HepG2 (cell line): ENCODE data around the gene SPAG8. TPM values are rescaled to one million over a fixed set of nuclear protein-coding genes. Genes with fewer than 3 reads are reported as not detected.
A peak's percentile ranks its signal among the peaks of the same experiment; 100 is the strongest.

ENCODE experiments used
- ATAC-seq: fragments of 200-7000 bp; cut with Tn5 transposase; 3 replicates; pipeline ENCODE4 v1.9.1; 2020; ENCODE audit warnings: mild to moderate bottlenecking, moderate library complexity
- BruUV-seq: library from RNA; stranded (reverse); fragments of 400-500 nt; replicated peaks from 2 replicates; lab custom pipeline; 2021; lab: Mats Ljungman, UMichigan
- CTCF ChIA-PET: fragments of 300-600 bp; formaldehyde crosslinking; extraction: SDS; loops from one replicate; lab custom pipeline; 2021; ENCODE audit warnings: low total read pairs, inconsistent platforms, low intra/inter-chr PET ratio; lab: Yijun Ruan, JAX
- POLR2A ChIA-PET: fragments of 350-600 bp; sonication (Branson Sonifier 250); formaldehyde crosslinking; loops from one replicate; lab custom pipeline; 2020; ENCODE audit warnings: antibody characterized with exemption, inconsistent platforms; lab: Yijun Ruan, JAX
- DNase-seq: peaks from one replicate; pipeline ENCODE4 v3.0.0-alpha.2; 2015; ENCODE audit warnings: low spot score
- FAIRE-seq: peaks from 3 replicates; lab custom pipeline; 2011; peaks lifted over from hg19 to GRCh38; lab: Jason Lieb, UNC
- H2AFZ ChIP-seq: one replicate; pipeline ENCODE4 v1.6.1; 2011; ENCODE audit warnings: low read length, inconsistent platforms
- H3K27ac ChIP-seq: fragments of 300-600 bp; 3 replicates; pipeline ENCODE4 v1.8.0; 2011; ENCODE audit warnings: mixed run types, mild to moderate bottlenecking, mixed read lengths, low read length, inconsistent platforms; ENCODE audit not compliant: insufficient read depth; ENCODE audit errors: extremely low read length
- H3K27me3 ChIP-seq, 2 experiments: fragments of 200-600 bp in 1 of 2; 2 replicates in 1 of 2; 3 replicates in 1 of 2; pipeline versions ENCODE4 v1.6.0 to v1.8.0; 2011; ENCODE audit warnings: low read length in 2 of 2, mild to moderate bottlenecking in 2 of 2, moderate library complexity in 2 of 2, inconsistent platforms in 1 of 2; ENCODE audit not compliant: insufficient read depth in 2 of 2, control insufficient read depth in 1 of 2
- H3K36me3 ChIP-seq, 2 experiments: fragments of 200-600 bp in 1 of 2; replicated peaks in 1 of 2; 2 replicates in 1 of 2; 3 replicates in 1 of 2; pipeline versions ENCODE4 v1.5.1 to v1.8.0; 2011; ENCODE audit warnings: low read length in 2 of 2, inconsistent platforms in 1 of 2; ENCODE audit not compliant: insufficient read depth in 2 of 2, control insufficient read depth in 1 of 2
- H3K4me1 ChIP-seq: 2 replicates; pipeline ENCODE4 v1.5.1; 2012; ENCODE audit warnings: low read length, inconsistent platforms; ENCODE audit not compliant: insufficient read depth
- H3K4me2 ChIP-seq: 2 replicates; pipeline ENCODE4 v1.6.0; 2011; ENCODE audit warnings: low read depth, low read length, inconsistent platforms
- H3K4me3 ChIP-seq, 3 experiments: fragments of 200-600 bp in 1 of 3; sonication (generic), shearing (Covaris generic) in 1 of 3; replicated peaks in 1 of 3; 2 replicates each; pipeline ENCODE4 v1.5.1; 2011 to 2016; ENCODE audit warnings: low read length in 3 of 3, inconsistent platforms in 2 of 3, low read depth in 2 of 3, mild to moderate bottlenecking in 2 of 3, control low read depth in 1 of 3, mixed read lengths in 1 of 3; ENCODE audit not compliant: insufficient read depth in 1 of 3
- H3K79me2 ChIP-seq: one replicate; pipeline ENCODE4 v1.6.1; 2011; ENCODE audit warnings: low read length, inconsistent platforms; ENCODE audit not compliant: insufficient read depth
- H3K9ac ChIP-seq: 2 replicates; pipeline ENCODE4 v1.6.0; 2011; ENCODE audit warnings: mild to moderate bottlenecking, low read depth, low read length, inconsistent platforms; ENCODE audit not compliant: insufficient read depth
- H3K9me3 ChIP-seq: 2 replicates; pipeline ENCODE4 v1.5.1; 2012; ENCODE audit warnings: mild to moderate bottlenecking, low read length
- H4K20me1 ChIP-seq: 2 replicates; pipeline ENCODE4 v1.6.0; 2011; ENCODE audit warnings: inconsistent platforms, mild to moderate bottlenecking, low read length, moderate library complexity; ENCODE audit not compliant: insufficient read depth
- ATF2 ChIP-seq: sonication (generic); formaldehyde crosslinking; IDR thresholded peaks from 2 replicates; pipeline ENCODE4 v1.4.0; 2020; ENCODE audit warnings: missing genetic modification reagents
- ATF5 ChIP-seq: sonication (generic); formaldehyde crosslinking; IDR thresholded peaks from 2 replicates; pipeline ENCODE4 v1.4.0; 2020; ENCODE audit warnings: mild to moderate bottlenecking, low read depth, missing genetic modification reagents
- ELF1 ChIP-seq: sonication (generic); formaldehyde crosslinking; IDR thresholded peaks from 2 replicates; pipeline ENCODE4 v1.4.0; 2020; ENCODE audit warnings: missing genetic modification reagents
- IRF9 ChIP-seq: sonication (generic); formaldehyde crosslinking; IDR thresholded peaks from 2 replicates; pipeline ENCODE4 v1.8.0; 2022; ENCODE audit warnings: missing genetic modification reagents, mild to moderate bottlenecking, borderline replicate concordance
- ISX ChIP-seq: sonication (generic); formaldehyde crosslinking; conservative IDR thresholded peaks from 2 replicates; pipeline ENCODE4 v1.5.0; 2020; ENCODE audit warnings: missing genetic modification reagents
- KLF16 ChIP-seq, 2 experiments: sonication (generic) in 1 of 2; formaldehyde crosslinking in 1 of 2; IDR thresholded peaks; 2 replicates each; pipeline versions ENCODE4 v1.6.1 to v1.8.0; 2016 to 2023; ENCODE audit warnings: missing genetic modification reagents in 2 of 2, missing compliant biosample characterization in 1 of 2
- MATR3 ChIP-seq: sonication (generic); formaldehyde crosslinking; IDR thresholded peaks from 2 replicates; pipeline ENCODE4 v1.4.0; 2020; ENCODE audit warnings: missing genetic modification reagents
- MEF2D ChIP-seq: sonication (generic); formaldehyde crosslinking; IDR thresholded peaks from 2 replicates; pipeline ENCODE4 v1.5.1; 2020; ENCODE audit warnings: mild to moderate bottlenecking, missing genetic modification reagents
- MEIS2 ChIP-seq: sonication (generic); formaldehyde crosslinking; IDR thresholded peaks from 2 replicates; pipeline ENCODE4 v1.9.0; 2021; ENCODE audit warnings: mild to moderate bottlenecking, missing genetic modification reagents
- NCOR1 ChIP-seq: fragments of 200-600 bp; sonication (generic); IDR thresholded peaks from 2 replicates; pipeline ENCODE4 v1.7.0; 2017; ENCODE audit warnings: antibody characterized with exemption, low read length, borderline replicate concordance
- NFE2L1 ChIP-seq: sonication (generic); formaldehyde crosslinking; IDR thresholded peaks from 2 replicates; pipeline ENCODE4 v1.4.0; 2020; ENCODE audit warnings: missing genetic modification reagents, mild to moderate bottlenecking, borderline replicate concordance
- SALL2 ChIP-seq: sonication (generic); formaldehyde crosslinking; IDR thresholded peaks from 2 replicates; pipeline ENCODE4 v1.8.1; 2023; ENCODE audit warnings: mild to moderate bottlenecking, missing genetic modification reagents, inconsistent platforms
- SP1 ChIP-seq, 2 experiments: fragments of 450-650 bp in 1 of 2; sonication (generic) in 1 of 2; formaldehyde crosslinking in 1 of 2; IDR thresholded peaks; 2 replicates each; pipeline versions ENCODE4 v1.4.0 to v1.6.1; 2016 to 2020; ENCODE audit warnings: missing genetic modification reagents in 1 of 2
- SP5 ChIP-seq: IDR thresholded peaks from 2 replicates; pipeline ENCODE4 v1.6.1; 2016; ENCODE audit warnings: low read depth, borderline replicate concordance
- SPEN ChIP-seq: sonication (generic); formaldehyde crosslinking; IDR thresholded peaks from 2 replicates; pipeline ENCODE4 v1.5.1; 2020; ENCODE audit warnings: low read depth, mild to moderate bottlenecking, missing genetic modification reagents
- ZBTB43 ChIP-seq: sonication (generic); formaldehyde crosslinking; conservative IDR thresholded peaks from 2 replicates; pipeline ENCODE4 v1.4.0; 2020; ENCODE audit warnings: missing genetic modification reagents
- ZFX ChIP-seq: sonication (generic); formaldehyde crosslinking; IDR thresholded peaks from 2 replicates; pipeline ENCODE4 v1.4.0; 2020; ENCODE audit warnings: mild to moderate bottlenecking, low read depth, missing genetic modification reagents, moderate library complexity
- ZNF160 ChIP-seq: sonication (generic); formaldehyde crosslinking; IDR thresholded peaks from 2 replicates; pipeline ENCODE4 v1.8.0; 2022; ENCODE audit warnings: mild to moderate bottlenecking, inconsistent platforms, missing genetic modification reagents
- ZNF549 ChIP-seq: sonication (generic); formaldehyde crosslinking; IDR thresholded peaks from 2 replicates; pipeline ENCODE4 v1.5.0; 2020; ENCODE audit warnings: missing genetic modification reagents
- ZNF552 ChIP-seq: sonication (generic); formaldehyde crosslinking; IDR thresholded peaks from 2 replicates; pipeline ENCODE4 v1.9.0; 2022; ENCODE audit warnings: missing genetic modification reagents, mild to moderate bottlenecking, borderline replicate concordance
- WGBS: methylation state at CpG from one replicate; pipeline ENCODE4 v1.1.6; 2017; ENCODE audit warnings: low lambda C conversion rate; 5-methylcytosine and 5-hydroxymethylcytosine counted together
- in situ Hi-C: cut with HindIII; loops from 2 replicates; pipeline ENCODE4 v1.10.0; 2017; ENCODE audit warnings: low pct_unique_long_range_greater_than_20kb; ENCODE audit not compliant: extremely low pct_ligation_motif_present
- intact Hi-C: fragments of 100-400 bp; cut with micrococcal nuclease; formaldehyde crosslinking; loops from one replicate; pipeline ENCODE4 v1.10.0; 2022; ENCODE audit not compliant: unreplicated experiment
- polyA plus RNA-seq, 8 experiments: library from polyadenylated mRNA; depleted of rRNA in 3 of 8; stranded (reverse) in 7 of 8; unstranded in 1 of 8; fragments of >200 nt; fragmentation: Illumina TruSeq in 4 of 8; extraction: Trizol in 4 of 8; gene quantifications; 2 replicates each; pipeline versions ENCODE4 v1.2.1 to v1.2.3, GENCODE V29; 2011 to 2016; ENCODE audit warnings: low read depth in 4 of 8, missing spikeins in 1 of 8, mixed read lengths in 1 of 8; ENCODE audit not compliant: insufficient read depth in 1 of 8
- total RNA-seq, 5 experiments: library from RNA; depleted of rRNA; stranded (reverse); fragments of >200 nt; fragmentation: Illumina TruSeq; extraction: Trizol; gene quantifications; 2 replicates each; pipeline ENCODE4 v1.2.3, GENCODE V29; 2016; ENCODE audit warnings: low read depth in 1 of 5

The SPAG8 gene
- total and polyA plus RNA-seq, 2 of the 13 experiments (the other 11 are each of a cell fraction or from before 2014, with no cell fraction given) = 0.18 to 0.27 TPM

- 3% methylated on average over 12 of the region's 53 CpGs for WGBS
- peaks cover 45% of the 10 kb centered on the region for H3K4me1 ChIP-seq
- no peaks in the 10 kb centered on the region for H3K27me3 ChIP-seq
- ChIA-PET POLR2A (interaction anchor here (0.6 to 2.3 kb wide), 5 partner anchors 15 to 139 kb away, joined by 3 to 15 read pairs (median 3); partner anchors contain the start of genes HINT2 and TPM2), CTCF (no interaction called here)
- no peak within 1 kb of the TSS for H2AFZ ChIP-seq
- peak within 1 kb of the TSS; percentile 58 for H3K9ac ChIP-seq
- H3K27ac ChIP-seq = peak within 1 kb of the TSS; percentile 44
- ATAC-seq (peak; percentile 90), FAIRE-seq (no peak), DNase-seq (peak; percentile 83)
- in situ Hi-C loops (loop anchor here (5.0 kb wide), 1 partner anchor 53 kb away; no protein-coding TSS in a partner anchor), intact Hi-C loops (loop anchor here (1.0 to 5.0 kb wide), 2 partner anchors 14 to 97 kb away; partner anchors contain the start of genes CREB3, HINT2 and TLN1)
- H3K36me3 ChIP-seq = no peaks in the 10 kb centered on the region
- H3K4me3 ChIP-seq = peak within 1 kb of the TSS; percentile 61 to 81 (median 73)
- BruUV-seq = no TSS peak
- no peaks in the 10 kb centered on the region for H3K79me2 ChIP-seq
- peak within 1 kb of the TSS; percentile 90 for H3K4me2 ChIP-seq
- H3K9me3 ChIP-seq = no peaks in the 10 kb centered on the region
- H4K20me1 ChIP-seq = no peaks in the 10 kb centered on the region
- peak; percentile 73 for TF ChIP-seq ZFX (CRISPR knock-in tag)
- TF ChIP-seq NCOR1 = no peak
- TF ChIP-seq SP5 = no peak
- peak; percentile 38 for TF ChIP-seq SPEN (CRISPR knock-in tag)
- TF ChIP-seq ZBTB43 = 0 out of 2 replicates have a peak, but pooled peaks have one; percentile 26
- no peak for TF ChIP-seq ATF5 (CRISPR knock-in tag)
- TF ChIP-seq KLF16 (CRISPR knock-in tag; IDR thresholded peaks at IDR 0.05) = no peak
- no peak; the same call in 1 of the 2 replicates for TF ChIP-seq NFE2L1 (CRISPR knock-in tag)
- no peak for TF ChIP-seq ZNF160
- 0 out of 2 replicates have a peak, but pooled peaks have one; percentile 25 for TF ChIP-seq SALL2
- TF ChIP-seq ZNF552 (CRISPR knock-in tag) = no peak
- no peak for TF ChIP-seq ATF2 (CRISPR knock-in tag)
- TF ChIP-seq MEF2D (CRISPR knock-in tag) = no peak
- TF ChIP-seq SP1 (IDR thresholded peaks at IDR 0.05) = no peak
- peak; percentile 72 for TF ChIP-seq SP1 (CRISPR knock-in tag; IDR thresholded peaks at IDR 0.05)
- TF ChIP-seq ISX (CRISPR knock-in tag) = no peak
- peak; percentile 35; the same call in 1 of the 2 replicates for TF ChIP-seq IRF9
- TF ChIP-seq ELF1 (CRISPR knock-in tag) = no peak
- TF ChIP-seq ZNF549 (CRISPR knock-in tag) = no peak
- TF ChIP-seq MATR3 (CRISPR knock-in tag) = no peak
- peak; percentile 40; the same call in 1 of the 2 replicates for TF ChIP-seq MEIS2 (CRISPR knock-in tag)
Observed at GRCh38 chr9:35829084-35829763, 17.2 kb upstream of the SPAG8 start, which contains the start of gene TMEM8B. TMEM8B (plus strand) TSS chr9:35829228; CDS start chr9:35829448, 220 bp downstream.
